Kidney (tissue), 14 donors: ENCODE measurements around the gene GRIK3. TPM values are rescaled to one million over a fixed set of nuclear protein-coding genes. Genes with fewer than 3 reads are reported as not detected.

Experiments used
- DNase-seq, 5 donors: peaks; one replicate each; pipeline ENCODE4 v3.0.0-alpha.2; 2013 to 2020
- FAIRE-seq: peaks from 2 replicates; lab custom pipeline; 2012; peaks lifted over from hg19 to GRCh38; lab: Jason Lieb, UNC
- H3K27ac ChIP-seq, 2 donors: one replicate each; pipeline ENCODE4 v1.7.0; 2013; ENCODE audit warnings: low read depth in 2 of 2, low read length in 2 of 2, inconsistent platforms in 1 of 2
- H3K27me3 ChIP-seq: one replicate; pipeline ENCODE4 v1.7.1; 2013; ENCODE audit warnings: low read length, inconsistent platforms; ENCODE audit not compliant: control insufficient read depth, insufficient read depth
- H3K36me3 ChIP-seq, 3 donors: one replicate each; pipeline versions ENCODE4 v1.7.0 to v1.7.1; 2013; ENCODE audit warnings: low read length in 3 of 3, control low read depth in 1 of 3, inconsistent platforms in 1 of 3; ENCODE audit not compliant: insufficient read depth in 3 of 3, control insufficient read depth in 2 of 3
- H3K4me1 ChIP-seq, 3 donors: one replicate each; pipeline versions ENCODE4 v1.7.0 to v1.7.1; 2013; ENCODE audit warnings: low read length in 3 of 3, inconsistent platforms in 1 of 3, low read depth in 1 of 3; ENCODE audit not compliant: control insufficient read depth in 2 of 3, insufficient read depth in 2 of 3
- H3K4me3 ChIP-seq, 3 donors: one replicate each; pipeline versions ENCODE4 v1.7.0 to v1.8.1; 2013; ENCODE audit warnings: low read length in 3 of 3, control low read depth in 1 of 3, inconsistent platforms in 1 of 3
- H3K9ac ChIP-seq, 3 donors: one replicate each; pipeline versions ENCODE4 v1.7.0 to v1.7.1; 2013; ENCODE audit warnings: low read length in 3 of 3, control low read depth in 1 of 3, inconsistent platforms in 1 of 3
- H3K9me3 ChIP-seq, 3 donors: one replicate each; pipeline versions ENCODE4 v1.7.0 to v1.7.1; 2013; ENCODE audit warnings: low read length in 3 of 3, control low read depth in 1 of 3, inconsistent platforms in 1 of 3; ENCODE audit not compliant: control insufficient read depth in 2 of 3, insufficient read depth in 1 of 3
- CTCF ChIP-seq: IDR thresholded peaks from 3 replicates; pipeline ENCODE4 v1.5.1; 2012; ENCODE audit warnings: mild to moderate bottlenecking, moderate library complexity, borderline replicate concordance; ENCODE audit not compliant: insufficient read depth; ENCODE audit errors: extremely low read depth
- intact Hi-C: fragments of 100-400 bp; cut with DNase I; formaldehyde crosslinking; loops from one replicate; pipeline ENCODE4 v1.11.1; 2022
- polyA plus RNA-seq: library from polyadenylated mRNA; stranded (reverse); fragments of 350-450 nt; fragmentation: Illumina TruSeq; extraction: RNeasy Lipid Tissue Mini Kit (QIAGEN cat#74804); gene quantifications from one replicate; pipeline ENCODE4 v1.2.3, GENCODE V29; 2014; ENCODE audit warnings: low read depth, low replicate concordance; ENCODE audit not compliant: insufficient read depth
- total RNA-seq: library from RNA; stranded (reverse); fragmentation: NEBNext Ultra II Directional; extraction: Animal tissue kit (Norgen Biotek cat#: 25700); gene quantifications from one replicate; pipeline ENCODE4 v1.2.1, GENCODE V29; 2021
- donor health status: control.
- donor health status: control.
- donor health status: control.
- donor health status: control.
- donor health status: control.
- donor health status: DM: yes; HTN: yes; CAD: no.
- donor health status: Normal renal cell carcinoma (clear cell type).

Gene GRIK3
- total and polyA plus RNA-seq, 2 donors from 2014 or later = 0.06 to 0.38 TPM

- intact Hi-C loops = no loop called here
- Histone ChIP-seq H3K27me3 (no peaks in the 10 kb centered on the region), H3K4me1 (no peaks in the 10 kb centered on the region), H3K27ac (no peak overlapping the region), H3K9ac (no peak overlapping the region), H3K36me3 (no peaks in the 10 kb centered on the region), H3K9me3 (no peaks in the 10 kb centered on the region), H3K4me3 (no peak overlapping the region)
- DNase-seq = no peak
- FAIRE-seq = no peak
- no peak for TF ChIP-seq CTCF
Measured at GRCh38 chr1:36922071-36922470, 112.2 kb downstream of the GRIK3 start.

GRCh38 chr1:36920801-36921405, 113.4 kb downstream of the GRIK3 start:
- no peaks in the 10 kb centered on the region for H3K4me1 ChIP-seq
- no peak overlapping the region for H3K9ac ChIP-seq
- H3K27me3 ChIP-seq = no peaks in the 10 kb centered on the region
- no peak for TF ChIP-seq CTCF
- H3K27ac ChIP-seq = no peak overlapping the region
- H3K36me3 ChIP-seq = no peaks in the 10 kb centered on the region
- H3K4me3 ChIP-seq = no peak overlapping the region
- DNase-seq (no peak), FAIRE-seq (no peak)
- H3K9me3 ChIP-seq = no peaks in the 10 kb centered on the region
- intact Hi-C loops = no loop called here

GRCh38 chr1:36920371-36920770, 113.9 kb downstream of the GRIK3 start:
- no peaks in the 10 kb centered on the region for H3K27me3 ChIP-seq
- intact Hi-C loops = no loop called here
- H3K4me1 ChIP-seq = no peaks in the 10 kb centered on the region
- no peak for TF ChIP-seq CTCF
- H3K4me3 ChIP-seq = no peak overlapping the region
- DNase-seq (no peak), FAIRE-seq (no peak)
- H3K9me3 ChIP-seq = no peaks in the 10 kb centered on the region
- no peak overlapping the region for H3K9ac ChIP-seq
- H3K27ac ChIP-seq = no peak overlapping the region
- no peaks in the 10 kb centered on the region for H3K36me3 ChIP-seq
